NCI-H187 treated with DMSO at 0.1 percent for 48 hours (cell line): ENCODE measurements around the gene ABCA3.
"Not testable (repeated sequence)": the region's sequence is repeated elsewhere in the genome, so short reads cannot be mapped to it uniquely, and the experiment has no call there.

Experiments used
- DNase-seq: peaks from one replicate; lab custom pipeline; 2025; lab: John Stamatoyannopoulos, UW

Gene ABCA3

DNA sequence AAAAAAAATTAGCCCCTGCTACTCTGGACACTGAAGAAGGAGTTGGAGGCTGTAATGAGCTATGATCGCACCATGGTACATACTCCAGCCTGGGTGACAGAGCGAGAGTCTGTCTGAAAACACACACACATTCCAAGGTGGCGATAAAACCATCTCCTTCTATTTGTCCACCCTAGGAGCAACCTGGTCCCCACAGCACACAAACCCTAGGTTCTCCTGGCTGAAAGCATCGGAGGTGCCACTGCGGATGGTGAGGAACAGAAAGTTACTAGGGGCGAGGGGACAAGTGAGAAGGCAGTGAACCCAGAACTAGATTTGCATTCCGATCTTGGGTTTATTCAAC is 87.8 kb downstream of the ABCA3 start:
- DNase-seq: no peak

DNA sequence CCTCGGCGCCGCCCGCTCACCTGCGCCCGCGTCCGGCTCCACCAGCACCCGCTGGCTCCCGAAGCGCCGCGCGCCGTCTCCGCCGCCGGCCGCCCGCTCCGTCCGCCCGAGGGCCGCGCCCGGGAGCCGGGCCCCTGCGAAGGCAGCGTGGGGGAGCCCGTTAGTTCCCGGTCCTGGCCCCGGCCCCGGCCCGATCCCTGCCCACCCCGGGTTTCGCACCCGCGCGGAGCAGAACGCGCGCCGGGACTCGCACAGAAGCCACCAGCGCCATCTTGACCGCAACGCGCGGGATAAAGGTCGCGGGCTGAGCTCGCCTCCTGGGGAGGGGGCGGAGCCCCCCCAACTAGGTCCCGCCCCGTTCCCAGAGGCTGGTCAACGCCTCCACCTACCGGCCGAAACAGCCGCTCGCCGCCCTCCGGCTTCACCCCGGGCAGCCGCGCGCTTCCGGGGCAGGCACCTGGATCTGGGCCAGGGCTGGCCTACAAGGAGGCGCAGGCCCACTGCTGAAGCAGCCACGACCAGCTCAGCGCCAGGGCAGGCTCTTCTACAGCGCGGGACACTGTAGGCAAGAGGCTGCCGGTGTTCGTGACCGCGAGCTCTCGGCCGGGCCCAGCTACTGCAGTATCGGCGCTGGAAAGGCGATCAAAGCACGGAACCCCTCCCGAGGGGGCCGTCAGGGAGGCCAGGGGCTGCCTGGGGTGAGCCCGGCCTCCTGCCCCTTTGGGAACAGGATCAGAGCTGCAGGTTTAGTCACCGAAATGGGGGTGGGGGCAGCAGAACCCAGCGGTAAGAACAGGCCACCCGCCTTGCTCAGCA is 89.0 kb downstream of the ABCA3 start, which contains the start of gene ECI1:
Gene ECI1 (minus strand): TSS at position 292 of the 816 bp plus-strand sequence. CDS start 21 bp downstream, at position 271.
- DNase-seq: peak; percentile 58

DNA sequence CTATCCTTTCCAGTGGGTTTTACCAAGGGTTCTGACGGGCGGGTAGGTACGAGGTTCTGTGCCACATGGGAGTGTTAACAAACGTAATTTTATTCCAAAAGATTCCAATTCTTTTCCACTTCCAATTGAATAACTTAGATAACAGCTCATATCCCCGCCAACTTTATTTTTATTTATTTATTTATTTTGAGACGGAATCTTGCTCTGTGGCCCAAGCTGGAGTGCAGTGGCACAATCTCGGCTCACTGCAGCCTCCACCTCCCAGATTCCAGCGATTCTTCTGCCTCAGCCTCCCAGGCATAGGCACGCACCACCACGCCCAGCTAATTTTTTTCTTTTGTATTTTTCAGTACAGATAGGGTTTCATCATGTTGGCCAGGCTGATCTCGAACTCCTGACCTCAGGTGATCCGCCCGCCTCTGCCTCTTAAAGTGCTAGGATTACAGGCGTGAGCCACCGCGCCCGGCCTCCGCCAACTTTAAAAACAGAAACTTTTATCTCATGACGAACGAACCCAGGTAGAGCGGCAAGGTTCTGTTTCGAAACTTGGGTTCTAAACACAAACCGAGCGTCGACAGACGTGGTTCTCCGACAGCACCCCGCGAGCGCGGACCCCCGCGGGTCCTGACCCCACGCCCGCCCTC is 89.8 kb downstream of the ABCA3 start:
- no peak for DNase-seq

DNA sequence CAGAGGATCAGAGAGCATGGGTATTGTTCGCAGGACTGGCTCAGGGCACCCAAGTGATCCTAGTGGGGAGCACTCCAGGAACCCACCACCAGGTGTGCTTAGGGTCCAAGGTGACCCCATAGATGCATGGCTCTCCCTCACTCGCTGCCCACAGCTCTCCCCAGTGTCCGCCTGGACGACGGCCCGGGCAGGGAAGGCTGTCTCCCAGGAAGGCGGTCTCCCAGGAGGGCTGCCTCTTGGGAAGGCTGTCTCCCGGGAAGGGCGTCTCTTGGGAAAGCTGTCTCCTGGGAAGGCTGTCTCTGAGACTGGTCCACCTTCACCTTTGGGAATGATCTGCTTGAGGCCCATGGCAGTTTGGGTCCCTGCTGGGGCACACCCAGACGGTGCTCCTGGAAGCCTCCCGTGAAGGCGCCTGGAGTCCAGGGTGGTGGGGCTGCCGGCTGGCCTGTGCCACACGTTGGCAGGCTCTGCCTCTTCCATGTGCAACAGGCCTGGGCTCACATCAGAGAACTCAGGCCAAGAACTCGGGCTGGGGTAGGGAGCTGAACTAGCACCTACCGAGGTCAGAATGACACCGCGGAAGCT is 94.1 kb downstream of the ABCA3 start:
- DNase-seq: no peak

DNA sequence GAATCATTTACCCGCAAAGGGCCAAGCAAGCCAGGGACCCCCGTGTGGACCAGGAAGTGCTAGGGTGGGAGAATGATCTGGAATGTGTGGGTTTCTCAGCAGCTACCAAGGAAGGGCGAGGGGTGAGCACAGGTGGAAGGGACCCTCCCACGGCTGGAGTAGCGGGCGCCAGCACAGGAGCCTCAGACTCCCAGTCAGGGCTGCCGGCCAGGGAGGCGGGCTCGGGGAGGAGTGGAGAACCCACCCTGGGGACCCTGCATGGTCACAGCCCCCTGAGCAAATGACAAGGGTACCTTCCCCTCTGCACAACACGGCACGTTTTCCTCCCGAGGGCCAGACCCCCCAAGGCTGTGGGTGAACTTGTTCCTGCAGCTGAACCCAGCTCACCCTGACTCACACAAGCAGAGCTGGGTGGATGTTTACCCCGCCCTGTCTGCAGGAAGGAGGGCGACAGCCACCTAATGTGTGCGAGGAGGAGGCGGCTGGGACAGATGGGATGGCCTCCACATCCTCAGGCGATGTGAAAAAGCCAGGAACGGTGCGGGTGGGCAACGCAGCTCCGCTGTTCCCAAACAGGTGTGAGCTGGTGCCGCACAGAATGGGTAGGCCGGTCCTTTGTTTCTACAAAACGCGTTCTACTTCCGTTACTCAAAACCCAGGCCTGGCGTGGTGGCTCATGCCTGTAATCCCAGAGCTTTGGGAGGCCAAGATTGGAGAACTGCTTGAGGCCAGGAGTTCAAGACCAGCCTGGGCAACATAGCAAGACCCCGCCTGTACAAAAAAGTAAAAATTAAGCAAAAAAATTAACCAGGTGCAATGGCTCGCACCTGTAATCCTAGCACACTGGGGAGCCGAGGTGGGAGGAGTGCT is 95.4 kb downstream of the ABCA3 start:
- DNase-seq: no peak

DNA sequence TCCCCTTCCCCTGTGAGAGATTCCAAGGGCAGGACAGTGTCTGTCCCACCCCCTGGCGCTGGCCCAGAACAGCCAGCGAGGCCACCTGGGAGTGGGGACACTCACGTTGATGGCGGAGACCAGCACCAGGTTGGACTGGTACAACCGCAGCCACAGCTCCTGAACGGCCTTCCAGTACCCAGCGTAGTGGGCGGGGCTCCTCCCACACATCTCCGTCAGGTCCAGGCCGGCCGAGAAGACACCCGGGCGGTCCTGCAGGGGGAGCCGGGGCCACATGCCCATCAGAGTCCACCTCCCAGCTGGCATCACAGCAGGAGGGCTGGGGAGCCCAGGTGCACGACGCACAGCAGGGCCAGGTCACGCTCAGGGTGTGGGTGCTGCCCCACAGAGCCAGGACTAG is 96.2 kb downstream of the ABCA3 start:
- DNase-seq: no peak

DNA sequence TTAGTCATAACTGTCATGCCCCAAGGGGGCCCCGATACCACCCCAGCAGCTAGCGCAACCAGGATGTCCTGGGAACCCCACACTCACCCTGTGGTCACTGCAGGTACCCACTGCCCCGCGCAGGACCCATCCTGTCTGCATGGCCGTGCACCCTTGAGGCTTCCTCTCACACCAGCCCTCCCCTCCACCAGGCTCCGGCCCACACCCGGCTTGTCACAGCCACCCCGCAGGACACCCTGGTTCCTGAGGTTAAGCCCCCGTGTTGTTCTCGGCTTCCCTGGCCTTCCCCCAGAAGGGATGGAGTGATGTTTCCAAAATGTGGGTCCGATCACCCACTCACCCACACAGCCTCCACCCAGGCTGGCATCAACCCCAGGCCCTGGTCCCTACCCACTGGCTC is 96.7 kb downstream of the ABCA3 start:
- DNase-seq: no peak

DNA sequence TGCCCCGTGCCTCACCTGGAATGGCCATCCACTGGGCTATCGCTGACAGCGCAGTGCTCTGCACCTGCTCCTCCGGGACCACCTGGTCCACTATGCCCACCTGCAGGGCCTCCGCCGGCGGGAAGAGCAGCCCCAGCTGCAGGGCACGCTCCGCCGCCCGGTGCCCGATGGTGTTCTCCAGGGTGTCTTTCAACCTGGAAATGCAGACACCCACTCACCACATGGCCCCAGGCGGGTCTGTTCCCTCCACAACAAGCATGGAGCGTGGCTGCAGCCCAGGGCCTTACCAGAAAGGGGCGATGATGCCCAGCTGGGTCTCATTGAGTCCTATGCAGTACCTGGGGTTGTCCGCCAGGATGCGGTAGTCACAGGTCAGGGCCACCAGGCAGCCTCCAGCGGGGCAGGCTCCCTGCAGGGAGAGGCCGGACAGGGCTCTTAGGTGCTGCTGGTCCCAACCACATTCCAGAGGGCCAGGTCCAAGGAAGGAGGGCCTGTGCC is 97.4 kb downstream of the ABCA3 start:
- DNase-seq: no peak

DNA sequence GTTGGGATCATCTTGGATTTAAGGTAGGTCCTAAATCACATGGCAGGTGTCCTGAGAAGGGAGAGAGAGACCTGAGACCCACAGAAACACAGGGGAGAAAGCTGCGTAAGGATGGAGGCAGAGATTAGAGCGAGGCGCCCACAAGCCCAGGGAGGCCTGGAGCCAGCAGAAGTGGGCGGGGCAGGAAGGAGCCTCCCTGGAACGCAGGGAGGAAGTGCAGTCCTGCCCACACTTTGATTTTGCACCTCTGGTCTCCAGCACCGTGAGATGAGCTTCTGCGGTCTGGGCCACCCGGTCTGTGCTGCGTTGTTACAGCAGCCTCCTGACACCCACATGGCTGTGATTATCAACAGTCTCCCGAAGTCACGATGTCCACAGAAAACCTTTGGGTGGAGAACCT is 97.9 kb downstream of the ABCA3 start:
- DNase-seq: no peak

DNA sequence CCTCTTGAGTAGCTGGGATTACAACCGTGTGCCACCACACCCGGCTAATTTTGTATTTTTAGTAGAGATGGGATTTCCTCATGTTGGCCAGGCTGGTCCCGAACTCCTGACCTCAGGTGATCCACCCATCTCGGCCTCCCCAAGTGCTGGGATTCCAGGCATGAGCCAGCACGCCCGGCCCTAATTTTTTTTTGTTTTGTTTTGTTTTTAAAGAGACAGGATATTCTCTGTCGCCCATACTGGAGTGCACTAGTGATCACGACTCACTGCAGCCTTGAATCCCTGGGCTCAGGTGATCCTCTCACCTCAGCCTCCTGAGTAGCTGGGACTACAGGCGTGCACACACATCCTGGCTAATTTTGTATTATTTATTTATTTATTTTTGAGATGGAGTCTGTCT is 100.2 kb downstream of the ABCA3 start:
- not testable (repeated sequence) for DNase-seq

DNA sequence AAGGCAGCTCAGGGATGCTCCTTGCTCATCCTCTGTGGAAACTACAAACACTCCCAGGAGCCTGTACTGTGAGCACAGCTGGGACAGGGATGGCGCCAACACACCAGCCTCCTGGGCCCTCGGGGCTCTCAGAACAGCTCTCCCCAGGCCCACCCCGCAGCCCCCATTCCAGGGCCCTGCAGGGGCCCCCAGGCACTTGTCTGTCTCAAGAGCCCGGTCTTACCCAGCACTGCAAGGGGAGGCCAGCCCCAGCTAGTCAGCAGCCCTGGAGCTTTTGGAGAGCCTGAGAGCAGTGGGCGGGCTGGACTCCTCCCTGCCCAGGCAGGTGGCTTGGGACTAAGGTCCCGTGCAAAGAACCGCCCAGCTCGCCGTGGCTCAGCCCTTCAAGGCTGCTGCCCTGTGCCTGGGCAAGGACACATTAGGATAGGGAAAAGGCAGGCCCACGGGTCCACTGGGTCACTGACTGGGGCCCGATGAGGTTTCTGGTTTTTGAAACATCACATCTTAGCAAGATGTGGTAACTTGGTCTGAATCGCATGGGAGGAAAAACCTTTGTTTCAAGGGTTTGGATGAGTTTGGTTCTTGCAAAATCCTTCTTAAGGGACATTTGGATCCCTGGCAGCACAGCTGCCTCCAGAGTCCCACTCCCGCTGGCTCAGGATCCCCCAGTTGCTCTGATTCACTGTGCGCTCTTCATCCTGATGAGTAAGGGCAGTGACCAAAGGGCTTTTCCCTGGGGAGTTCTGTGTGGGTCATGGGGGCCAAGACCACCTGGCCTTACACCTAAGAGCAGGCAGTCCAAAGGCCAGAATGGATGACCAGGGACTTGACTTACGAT is 101.5 kb downstream of the ABCA3 start:
- no peak for DNase-seq

DNA sequence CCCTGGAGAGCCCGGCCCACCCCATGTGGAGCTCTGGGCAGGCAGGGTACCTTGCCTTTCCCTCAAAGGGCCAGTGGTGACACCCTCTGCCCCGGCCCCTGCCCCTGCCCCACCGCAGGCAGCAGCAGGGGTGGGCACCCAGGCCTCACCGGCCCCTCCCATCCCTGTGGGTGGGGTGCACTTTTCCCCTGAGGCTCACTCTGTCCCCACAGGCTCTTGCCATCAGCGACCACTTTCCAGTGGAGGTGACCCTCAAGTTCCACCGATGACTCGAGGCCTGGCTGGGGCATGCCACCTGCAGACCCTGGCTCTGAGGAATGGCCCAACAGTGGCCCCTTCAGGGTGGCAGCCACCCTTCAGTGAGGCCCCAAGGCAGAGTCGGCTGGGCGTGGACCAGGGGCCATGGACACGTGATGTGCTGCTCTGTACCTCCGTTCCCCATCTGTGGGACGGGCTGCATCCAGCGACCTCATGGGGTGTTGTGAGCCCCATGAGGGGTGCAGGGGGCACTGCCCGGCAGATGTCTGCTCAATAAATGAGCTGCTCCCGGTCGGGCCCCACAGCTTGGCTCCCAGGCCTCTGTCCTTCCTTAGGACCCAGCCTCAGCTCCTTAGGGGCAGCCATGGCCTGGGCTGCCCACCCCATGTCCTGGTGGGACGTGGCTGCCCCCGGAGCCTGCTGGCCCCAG is 102.2 kb downstream of the ABCA3 start:
- DNase-seq: no peak

DNA sequence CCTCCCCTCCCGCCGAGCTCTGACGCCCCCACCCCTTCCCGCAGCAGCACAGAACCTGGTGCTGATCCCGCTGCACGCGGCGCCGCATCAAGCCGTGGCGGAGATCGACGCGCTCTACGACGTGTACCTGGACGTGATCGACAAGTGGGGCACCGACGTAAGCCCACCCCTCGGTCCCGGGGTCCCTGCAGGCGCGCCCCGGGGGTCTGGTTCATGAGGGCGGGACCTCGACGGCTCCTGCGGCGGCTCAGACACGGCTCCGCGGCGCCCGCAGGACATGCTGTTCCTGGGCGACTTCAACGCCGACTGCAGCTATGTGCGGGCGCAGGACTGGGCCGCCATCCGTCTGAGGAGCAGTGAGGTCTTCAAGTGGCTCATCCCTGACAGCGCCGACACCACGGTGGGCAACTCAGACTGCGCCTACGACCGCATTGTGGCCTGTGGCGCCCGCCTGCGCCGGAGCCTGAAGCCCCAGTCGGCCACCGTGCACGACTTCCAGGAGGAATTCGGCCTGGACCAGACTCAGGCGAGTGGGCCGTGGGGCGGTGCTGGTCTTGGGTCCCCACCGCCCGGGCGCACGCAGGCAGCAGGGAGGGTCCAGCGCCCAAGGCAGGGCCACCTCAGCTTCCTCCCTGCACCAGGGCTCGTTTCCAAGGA is 102.9 kb downstream of the ABCA3 start:
- no peak for DNase-seq

DNA sequence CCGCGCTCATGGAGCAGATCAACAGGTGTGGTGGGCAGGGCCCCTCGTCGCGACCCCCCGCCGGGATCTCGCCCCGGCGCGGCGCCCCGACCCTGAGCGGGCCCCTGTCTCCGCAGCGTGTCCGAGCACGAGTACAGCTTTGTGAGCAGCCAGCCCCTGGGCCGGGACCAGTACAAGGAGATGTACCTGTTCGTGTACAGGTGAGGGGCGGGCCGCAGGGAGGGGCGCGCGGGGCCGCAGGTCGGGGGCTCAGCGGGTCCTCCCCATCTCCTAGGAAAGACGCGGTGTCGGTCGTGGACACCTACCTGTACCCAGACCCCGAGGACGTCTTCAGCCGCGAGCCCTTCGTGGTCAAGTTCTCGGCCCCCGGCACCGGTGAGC is 103.4 kb downstream of the ABCA3 start:
- no peak for DNase-seq

DNA sequence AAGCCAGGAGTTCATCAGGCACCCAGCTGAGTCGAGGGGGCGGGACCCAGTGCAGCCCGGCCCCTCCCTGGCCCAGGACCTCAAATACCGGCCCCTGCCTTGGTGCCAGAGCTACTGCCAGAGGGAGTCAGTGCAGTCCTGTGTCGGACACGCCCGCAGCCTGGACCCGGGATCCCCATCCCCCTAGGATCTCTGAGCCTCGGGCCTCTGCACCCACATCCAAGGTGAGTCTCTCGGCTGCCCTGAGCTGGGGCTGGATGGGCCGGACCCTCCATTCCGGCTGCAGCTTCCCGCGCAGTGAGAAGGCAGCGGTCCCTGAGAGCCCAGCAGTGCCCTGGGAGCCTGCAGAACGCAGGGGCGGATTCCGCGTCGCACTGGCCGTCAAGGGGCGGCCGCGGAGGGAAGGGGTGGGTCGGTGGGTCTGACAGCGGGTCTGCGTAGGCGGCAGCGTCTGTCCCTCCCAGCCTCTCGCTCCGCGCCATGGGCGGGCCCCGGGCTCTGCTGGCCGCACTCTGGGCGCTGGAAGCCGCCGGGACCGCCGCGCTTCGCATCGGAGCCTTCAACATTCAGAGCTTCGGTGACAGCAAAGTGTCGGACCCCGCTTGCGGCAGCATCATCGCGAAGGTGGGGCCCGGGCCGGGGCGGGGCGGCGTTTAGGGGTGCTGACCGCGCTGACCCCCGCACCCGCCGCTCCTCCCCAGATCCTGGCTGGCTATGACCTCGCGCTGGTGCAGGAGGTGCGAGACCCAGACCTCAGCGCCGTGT is 104.0 kb downstream of the ABCA3 start, which contains the start of gene DNASE1L2:
Gene DNASE1L2 (plus strand): TSS at position 108 of the 765 bp plus-strand sequence. CDS start 373 bp downstream, at position 481.
- no peak for DNase-seq

DNA sequence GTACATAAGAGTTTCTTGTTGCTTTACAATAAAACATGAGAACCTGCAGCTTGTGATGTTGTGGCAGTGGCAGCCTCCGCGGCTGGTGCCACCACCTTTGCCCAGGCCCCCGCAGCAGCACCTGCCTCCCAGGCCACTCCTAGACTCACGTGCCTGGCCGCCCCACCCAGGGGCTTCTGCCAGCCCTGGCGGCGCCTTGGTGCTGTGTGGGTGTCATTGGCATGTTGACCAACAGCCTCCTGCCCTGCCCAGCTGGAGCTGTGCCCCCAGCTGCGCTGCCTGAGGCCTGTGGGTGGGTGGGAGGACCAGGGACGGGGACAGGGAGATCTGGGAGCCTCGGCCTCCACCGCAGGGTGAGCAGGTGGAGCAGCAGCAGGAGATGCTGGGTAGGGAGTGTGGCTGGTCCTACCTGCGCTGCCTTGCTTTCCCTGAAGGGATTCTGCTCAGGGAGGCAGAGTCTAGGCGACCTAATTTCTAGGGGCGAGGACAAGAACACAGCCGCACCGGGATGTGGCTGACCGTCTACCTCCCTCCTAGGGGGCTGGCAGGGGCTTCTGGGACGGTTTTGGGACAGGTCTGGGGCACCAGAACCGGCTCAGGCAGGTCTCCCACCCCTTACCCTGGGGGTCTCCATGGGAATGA is 104.7 kb downstream of the ABCA3 start:
- DNase-seq: no peak

DNA sequence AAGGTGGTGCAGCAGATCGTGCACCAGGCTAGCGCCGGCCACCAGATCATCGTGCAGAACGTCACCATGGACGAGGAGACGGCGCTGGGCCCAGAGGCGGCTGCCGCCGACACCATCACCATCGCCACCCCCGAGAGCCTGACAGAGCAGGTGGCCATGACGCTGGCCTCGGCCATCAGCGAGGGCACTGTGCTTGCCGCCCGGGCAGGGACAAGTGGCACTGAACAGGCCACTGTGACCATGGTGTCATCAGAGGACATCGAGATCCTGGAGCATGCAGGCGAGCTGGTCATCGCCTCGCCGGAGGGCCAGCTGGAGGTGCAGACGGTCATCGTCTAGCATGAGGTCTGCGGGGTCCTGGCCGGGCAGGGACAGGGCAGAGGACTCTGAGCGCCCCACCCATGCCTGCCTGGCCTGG is 105.3 kb downstream of the ABCA3 start:
- no peak for DNase-seq

DNA sequence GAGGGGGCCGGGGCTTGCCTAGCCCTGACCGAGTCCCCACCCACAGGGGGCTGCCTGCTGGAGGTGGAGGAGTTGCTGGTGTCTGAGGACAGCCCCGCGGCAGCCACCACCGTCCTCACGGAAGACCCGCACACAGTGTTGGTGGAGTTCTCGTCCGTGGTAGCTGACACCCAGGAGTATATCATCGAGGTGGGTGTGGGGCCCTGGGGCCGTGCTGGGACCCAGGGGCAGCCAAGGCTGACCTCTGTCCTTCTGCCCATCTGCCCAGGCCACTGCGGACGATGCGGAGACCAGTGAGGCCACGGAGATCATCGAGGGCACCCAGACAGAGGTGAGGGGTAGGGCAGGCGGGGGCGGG is 105.7 kb downstream of the ABCA3 start:
- DNase-seq: no peak
